ENCODE results near the gene EXOSC7.
"Not testable (repeated sequence)": the region's sequence is repeated elsewhere in the genome, so short reads cannot be mapped to it uniquely, and the experiment has no call there.

EXOSC7 gene

GRCh38 chr3:44939581-44940036 lies 36.4 kb upstream of the EXOSC7 start:
- TF ChIP-seq CTCF (conservative IDR thresholded peaks at IDR 0.05; ENCODE audit: low read depth, low read length): no peak
- Histone ChIP-seq H3K27me3 (ENCODE audit: insufficient read depth, low read depth) (no peaks in the 10 kb centered on the region), H3K4me1 (ENCODE audit: low read depth, poor library complexity, severe bottlenecking) (no peaks in the 10 kb centered on the region), H4K20me1 (ENCODE audit: insufficient read depth) (no peaks in the 10 kb centered on the region), H3K4me3 (IDR thresholded peaks at IDR 0.05; ENCODE audit: insufficient read depth, low read depth, low read length) (no peak overlapping the region), H3K79me2 (ENCODE audit: insufficient read depth, low read depth) (no peaks in the 10 kb centered on the region), H3K9ac (no peak overlapping the region), H2AFZ (ENCODE audit: low read depth) (no peak overlapping the region), H3K27ac (no peak overlapping the region), H3K36me3 (ENCODE audit: insufficient read depth) (no peaks in the 10 kb centered on the region), H3K4me2 (no peak overlapping the region)

- Histone ChIP-seq H4K20me1 (ENCODE audit: insufficient read depth) (no peaks in the 10 kb centered on the region), H3K27ac (no peak overlapping the region), H3K4me3 (IDR thresholded peaks at IDR 0.05; ENCODE audit: insufficient read depth, low read depth, low read length) (no peak overlapping the region), H3K27me3 (ENCODE audit: insufficient read depth, low read depth) (no peaks in the 10 kb centered on the region), H3K9ac (no peak overlapping the region), H3K79me2 (ENCODE audit: insufficient read depth, low read depth) (no peaks in the 10 kb centered on the region), H2AFZ (ENCODE audit: low read depth) (no peak overlapping the region), H3K4me1 (ENCODE audit: low read depth, poor library complexity, severe bottlenecking) (no peaks in the 10 kb centered on the region), H3K4me2 (no peak overlapping the region), H3K36me3 (ENCODE audit: insufficient read depth) (no peaks in the 10 kb centered on the region)
- no peak for TF ChIP-seq CTCF (conservative IDR thresholded peaks at IDR 0.05; ENCODE audit: low read depth, low read length)
These were observed 33.7 kb upstream of the EXOSC7 start for GRCh38 chr3:44942202-44942921.

GRCh38 chr3:44948239-44948638 lies 27.8 kb upstream of the EXOSC7 start:
- Histone ChIP-seq H3K4me3 (IDR thresholded peaks at IDR 0.05; ENCODE audit: insufficient read depth, low read depth, low read length) (no peak overlapping the region), H3K4me2 (no peak overlapping the region), H3K36me3 (ENCODE audit: insufficient read depth) (no peaks in the 10 kb centered on the region), H3K27ac (no peak overlapping the region), H4K20me1 (ENCODE audit: insufficient read depth) (no peaks in the 10 kb centered on the region), H3K79me2 (ENCODE audit: insufficient read depth, low read depth) (no peaks in the 10 kb centered on the region), H3K4me1 (ENCODE audit: low read depth, poor library complexity, severe bottlenecking) (no peaks in the 10 kb centered on the region), H2AFZ (ENCODE audit: low read depth) (no peak overlapping the region), H3K27me3 (ENCODE audit: insufficient read depth, low read depth) (no peaks in the 10 kb centered on the region), H3K9ac (no peak overlapping the region)
- TF ChIP-seq CTCF (conservative IDR thresholded peaks at IDR 0.05; ENCODE audit: low read depth, low read length): no peak

- H3K4me1 ChIP-seq (ENCODE audit: low read depth, poor library complexity, severe bottlenecking); H3K9ac ChIP-seq; H3K4me3 ChIP-seq (IDR thresholded peaks at IDR 0.05; ENCODE audit: insufficient read depth, low read depth, low read length); H3K36me3 ChIP-seq (ENCODE audit: insufficient read depth); H3K4me2 ChIP-seq; H3K27me3 ChIP-seq (ENCODE audit: insufficient read depth, low read depth); H3K27ac ChIP-seq; H2AFZ ChIP-seq (ENCODE audit: low read depth); H4K20me1 ChIP-seq (ENCODE audit: insufficient read depth); H3K79me2 ChIP-seq (ENCODE audit: insufficient read depth, low read depth): not testable (repeated sequence)
These were observed 26.3 kb upstream of the EXOSC7 start for GRCh38 chr3:44949770-44950169.

GRCh38 chr3:44950275-44950734 lies 25.7 kb upstream of the EXOSC7 start:
- no peak overlapping the region for H3K4me3 ChIP-seq (IDR thresholded peaks at IDR 0.05; ENCODE audit: insufficient read depth, low read depth, low read length)
- H3K27ac ChIP-seq: no peak overlapping the region
- H3K4me1 ChIP-seq (ENCODE audit: low read depth, poor library complexity, severe bottlenecking): no peaks in the 10 kb centered on the region
- H3K79me2 ChIP-seq (ENCODE audit: insufficient read depth, low read depth): no peaks in the 10 kb centered on the region
- H2AFZ ChIP-seq (ENCODE audit: low read depth): no peak overlapping the region
- no peak overlapping the region for H3K9ac ChIP-seq
- H3K4me2 ChIP-seq: no peak overlapping the region
- no peaks in the 10 kb centered on the region for H3K36me3 ChIP-seq (ENCODE audit: insufficient read depth)
- no peaks in the 10 kb centered on the region for H3K27me3 ChIP-seq (ENCODE audit: insufficient read depth, low read depth)
- TF ChIP-seq CTCF (conservative IDR thresholded peaks at IDR 0.05; ENCODE audit: low read depth, low read length): no peak
- H4K20me1 ChIP-seq (ENCODE audit: insufficient read depth): no peaks in the 10 kb centered on the region

All from KMS-11 (cell line).